Erythroblast (primary cell): ENCODE measurements around the gene RHOT2.

ENCODE experiments used
- GATA1 ChIP-seq: IDR thresholded peaks from 2 replicates; pipeline ENCODE4 v1.6.1; 2011; ENCODE audit warnings: low read depth, mild to moderate bottlenecking, control low read depth, low read length, moderate library complexity
- POLR2A ChIP-seq: IDR thresholded peaks from 2 replicates; pipeline ENCODE4 v1.6.1; 2011; ENCODE audit warnings: mild to moderate bottlenecking, low read length

DNA sequence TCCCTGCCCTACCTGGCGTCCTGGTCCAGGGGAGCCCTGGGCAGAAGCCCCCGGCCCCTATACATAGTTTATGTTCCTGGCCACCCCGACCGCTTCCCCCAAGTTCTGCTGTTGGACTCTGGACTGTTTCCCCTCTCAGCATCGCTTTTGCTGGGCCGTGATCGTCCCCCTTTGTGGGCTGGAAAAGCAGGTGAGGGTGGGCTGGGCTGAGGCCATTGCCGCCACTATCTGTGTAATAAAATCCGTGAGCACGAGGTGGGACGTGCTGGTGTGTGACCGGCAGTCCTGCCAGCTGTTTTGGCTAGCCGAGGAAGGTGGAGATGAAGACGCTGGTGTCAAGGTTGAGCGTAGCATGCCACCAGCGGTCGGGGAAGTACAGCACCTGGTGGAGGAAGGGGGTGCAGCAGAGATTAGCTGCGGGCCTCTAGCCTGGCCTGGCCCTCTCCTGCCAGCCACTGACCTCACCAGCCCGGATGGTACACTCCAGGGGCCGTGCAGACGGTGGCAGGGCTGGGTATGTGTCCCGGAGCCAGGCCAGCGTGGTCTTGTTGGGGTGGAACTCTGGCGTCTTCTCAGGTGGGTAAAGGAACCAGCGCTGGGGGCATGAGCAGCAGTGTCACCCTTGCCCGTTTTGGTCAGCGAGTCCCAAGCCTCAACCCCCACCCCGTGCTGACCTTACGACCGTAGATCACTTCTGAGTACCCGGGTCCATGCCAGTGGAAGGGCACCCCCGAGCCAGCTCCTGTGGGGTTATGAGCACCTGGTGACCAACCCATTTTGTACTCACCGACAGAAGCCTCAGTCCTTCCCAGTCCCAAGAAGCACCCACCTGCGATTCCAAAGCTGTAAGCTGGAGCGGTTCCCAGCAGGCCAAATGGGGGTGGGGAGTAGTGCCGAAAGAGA is 14.8 kb downstream of the RHOT2 start:
- TF ChIP-seq POLR2A (no peak), GATA1 (no peak)
